Myocyte (in vitro differentiated cells): ENCODE results near the gene MAGI3. TPM values are rescaled to one million over a fixed set of nuclear protein-coding genes. Genes with fewer than 3 reads are reported as not detected.
A peak's percentile ranks its signal among the peaks of the same experiment; 100 is the strongest.
"Not testable (repeated sequence)": the region's sequence is repeated elsewhere in the genome, so short reads cannot be mapped to it uniquely, and the experiment has no call there.

Source experiments
- DNase-seq: peaks from one replicate; pipeline ENCODE4 v3.0.0-alpha.2; 2012; ENCODE audit warnings: low read depth
- total RNA-seq: library from RNA; depleted of rRNA; stranded (reverse); fragments of >200 nt; gene quantifications from 2 replicates; pipeline ENCODE4 v1.2.3, GENCODE V29; 2014

Gene MAGI3
- total RNA-seq, 1 donor from 2014 or later = 8.4 TPM

- DNase-seq = peak; percentile 82
Measured at GRCh38 chr1:113684153-113684541, 293.8 kb downstream of the MAGI3 start.

GRCh38 chr1:113686891-113687618 is 296.7 kb downstream of the MAGI3 start:
- DNase-seq = no peak

GRCh38 chr1:113691184-113691583 is 300.9 kb downstream of the MAGI3 start:
- DNase-seq = no peak

GRCh38 chr1:113692342-113692741 is 302.0 kb downstream of the MAGI3 start:
- no peak for DNase-seq

GRCh38 chr1:113692824-113693431 is 302.6 kb downstream of the MAGI3 start:
- no peak for DNase-seq

- DNase-seq = no peak
Measured at GRCh38 chr1:113694910-113695309, 304.6 kb downstream of the MAGI3 start.

GRCh38 chr1:113701429-113701828 is 311.1 kb downstream of the MAGI3 start:
- no peak for DNase-seq

- peak; percentile 17 for DNase-seq
Measured at GRCh38 chr1:113714606-113715269, 324.4 kb downstream of the MAGI3 start.

GRCh38 chr1:113717506-113717905 is 327.2 kb downstream of the MAGI3 start:
- not testable (repeated sequence) for DNase-seq

GRCh38 chr1:113718621-113719020 is 328.3 kb downstream of the MAGI3 start:
- not testable (repeated sequence) for DNase-seq

- DNase-seq = no peak
Measured at GRCh38 chr1:113721010-113721409, 330.7 kb downstream of the MAGI3 start.

GRCh38 chr1:113732802-113733201 is 342.5 kb downstream of the MAGI3 start:
- DNase-seq = no peak

GRCh38 chr1:113734357-113735055 is 344.2 kb downstream of the MAGI3 start:
- no peak for DNase-seq
